ENCODE data around the gene PEAK3. TPM values are rescaled to one million over a fixed set of nuclear protein-coding genes. Genes with fewer than 3 reads are reported as not detected.

The PEAK3 gene
- total RNA-seq, 6 donors from 2014 or later = 2.4 to 8.6 (median 4.6) TPM

GRCh38 chr19:2235381-2236063, 46.5 kb downstream of the PEAK3 start:
- no peaks in the 10 kb centered on the region for H3K9me3 ChIP-seq
- DNase-seq (peak in 1 of 2 donors; percentile 74), ATAC-seq (ENCODE audit: low FRiP score in 2 of 2) (peak; percentile 4 to 5)
- peaks cover 4 to 35% (median 26%) of the 10 kb centered on the region in 4 donors for H3K36me3 ChIP-seq
- H3K27me3 ChIP-seq = no peaks in the 10 kb centered on the region
- 1% methylated on average over 16 of the region's 48 CpGs; no CpG with 5 or more reads in 1 of the 2 donors for WGBS, 2 donors
- H3K27ac ChIP-seq = peak overlapping the region; percentile 98 to 99 (median 98)
- H3K4me3 ChIP-seq = peak overlapping the region; percentile 77 to 97 (median 88)
- TF ChIP-seq CTCF (IDR thresholded peaks at IDR 0.05) (peak in 1 of 6 experiments; percentile 10), POLR2AphosphoS5 (IDR thresholded peaks at IDR 0.05) (no peak), POLR2A (IDR thresholded peaks at IDR 0.05) (peak in 1 of 4 donors; percentile 22)
- H3K4me1 ChIP-seq = peaks cover 46 to 64% (median 48%) of the 10 kb centered on the region in 4 donors

GRCh38 chr19:2234996-2235380, 47.0 kb downstream of the PEAK3 start:
- peak overlapping the region; percentile 77 to 97 (median 88) for H3K4me3 ChIP-seq
- no peak for ATAC-seq (ENCODE audit: low FRiP score in 2 of 2)
- H3K9me3 ChIP-seq = no peaks in the 10 kb centered on the region
- peaks cover 8 to 40% (median 31%) of the 10 kb centered on the region in 4 donors for H3K36me3 ChIP-seq
- peak overlapping the region; percentile 98 to 99 (median 98) for H3K27ac ChIP-seq
- H3K4me1 ChIP-seq = peaks cover 41 to 59% (median 42%) of the 10 kb centered on the region in 4 donors
- DNase-seq = no peak
- TF ChIP-seq CTCF (IDR thresholded peaks at IDR 0.05) = no peak
- no peak for TF ChIP-seq POLR2A (IDR thresholded peaks at IDR 0.05)
- no peak for TF ChIP-seq EP300 (IDR thresholded peaks at IDR 0.05)
- no peak for TF ChIP-seq POLR2AphosphoS5 (IDR thresholded peaks at IDR 0.05)
- H3K27me3 ChIP-seq = no peaks in the 10 kb centered on the region
- WGBS, 2 donors = 41 to 56% methylated on average over 6 of the region's 6 CpGs

GRCh38 chr19:2233601-2234280, 48.2 kb downstream of the PEAK3 start:
- WGBS, 2 donors = 90 to 91% methylated on average over 12 to 25 of the region's 25 CpGs
- DNase-seq (peak in 1 of 2 donors; percentile 78), ATAC-seq (ENCODE audit: low FRiP score in 2 of 2) (no peak)
- peak overlapping the region in 1 of 4 donors; percentile 9 for H3K27ac ChIP-seq
- H3K9me3 ChIP-seq = no peaks in the 10 kb centered on the region
- TF ChIP-seq POLR2AphosphoS5 (IDR thresholded peaks at IDR 0.05) (no peak), CTCF (IDR thresholded peaks at IDR 0.05) (no peak), EP300 (IDR thresholded peaks at IDR 0.05) (no peak), POLR2A (IDR thresholded peaks at IDR 0.05) (no peak)
- peaks cover 30 to 46% (median 31%) of the 10 kb centered on the region in 4 donors for H3K4me1 ChIP-seq
- H3K36me3 ChIP-seq = peaks cover 12 to 53% (median 44%) of the 10 kb centered on the region in 4 donors
- no peaks in the 10 kb centered on the region for H3K27me3 ChIP-seq
- no peak overlapping the region for H3K4me3 ChIP-seq

GRCh38 chr19:2232286-2233151, 49.5 kb downstream of the PEAK3 start:
- WGBS, 2 donors = 87 to 89% methylated on average over 22 to 28 of the region's 30 CpGs
- Histone ChIP-seq H3K27me3 (no peaks in the 10 kb centered on the region), H3K9me3 (no peaks in the 10 kb centered on the region), H3K27ac (peak overlapping the region in 1 of 4 donors; percentile 35), H3K4me3 (no peak overlapping the region), H3K4me1 (peaks cover 18 to 34% (median 19%) of the 10 kb centered on the region in 4 donors), H3K36me3 (peaks cover 16 to 65% (median 55%) of the 10 kb centered on the region in 4 donors)
- peak in 1 of 2 donors; percentile 72 for DNase-seq
- no peak for TF ChIP-seq POLR2AphosphoS5 (IDR thresholded peaks at IDR 0.05)
- no peak for TF ChIP-seq CTCF (IDR thresholded peaks at IDR 0.05)
- TF ChIP-seq EP300 (IDR thresholded peaks at IDR 0.05) = no peak
- TF ChIP-seq POLR2A (IDR thresholded peaks at IDR 0.05) = no peak
- no peak for ATAC-seq (ENCODE audit: low FRiP score in 2 of 2)

Measured in upper lobe of left lung (tissue), 6 donors.